ENCODE results near the gene RAD54L2. TPM values are rescaled to one million over a fixed set of nuclear protein-coding genes. Genes with fewer than 3 reads are reported as not detected.
"Not testable (repeated sequence)": the region's sequence is repeated elsewhere in the genome, so short reads cannot be mapped to it uniquely, and the experiment has no call there.

The RAD54L2 gene
- total and polyA plus RNA-seq, 9 donors, result 5.8 to 32.5 (median 23.0) TPM

DNA sequence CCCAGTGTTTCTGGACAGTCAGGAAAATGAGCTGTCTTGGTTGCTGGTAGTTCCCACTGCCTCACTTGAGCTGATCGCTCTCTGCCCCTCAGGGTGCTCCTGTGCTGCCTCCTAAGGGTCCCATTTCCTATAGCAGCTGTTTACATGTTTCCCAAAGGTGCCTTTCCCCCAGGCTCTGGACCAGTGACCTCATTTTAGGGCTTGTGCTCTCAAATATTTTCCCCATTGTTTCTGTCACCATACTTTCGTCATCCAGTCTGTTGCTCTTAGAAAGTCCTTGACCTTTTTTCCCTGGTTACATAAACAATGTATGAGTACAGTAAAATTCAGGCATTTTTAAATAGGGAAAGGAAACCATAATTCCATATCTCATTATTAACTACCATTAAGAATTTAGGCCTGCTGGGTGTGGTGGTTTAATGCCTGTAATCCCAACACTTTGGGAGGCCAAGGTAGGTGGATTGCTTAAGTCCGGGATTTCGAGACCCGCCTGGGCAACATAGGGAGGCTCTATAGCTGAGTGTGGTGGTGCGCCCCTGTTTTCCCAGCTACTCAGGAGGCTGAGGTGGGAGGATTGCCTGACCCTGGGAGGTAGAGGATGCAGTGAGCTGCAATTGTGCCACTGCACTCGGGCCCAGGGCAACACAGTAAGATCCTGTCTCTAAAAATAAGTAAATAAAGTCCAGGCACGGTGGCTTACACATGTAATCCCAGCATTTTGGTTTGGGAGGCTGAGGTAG is 11.7 kb downstream of the RAD54L2 start:
- H3K9me3 ChIP-seq, result no peaks in the 10 kb centered on the region
- 79 to 87% (median 82%) methylated on average over 8 of the region's 8 CpGs for whole genome bisulfite sequencing, 3 donors
- no peak for DNase-seq

GRCh38 chr3:51557993-51558392 is 19.5 kb downstream of the RAD54L2 start:
- Histone ChIP-seq H3K36me3 (no peaks in the 10 kb centered on the region), H3K27me3 (no peaks in the 10 kb centered on the region), H3K9me3 (no peaks in the 10 kb centered on the region), H3K4me1 (ENCODE audit: insufficient read depth) (peaks cover 12% of the 10 kb centered on the region), H3K27ac (no peak overlapping the region), H3K4me3 (no peak overlapping the region)
- intact Hi-C loops (cut with DNase I), result no loop called here
- 76 to 85% (median 78%) methylated on average over 5 of the region's 5 CpGs for WGBS, 3 donors
- no peak for DNase-seq
- TF ChIP-seq POLR2A (IDR thresholded peaks at IDR 0.05), result no peak
- no peak for TF ChIP-seq CTCF (IDR thresholded peaks at IDR 0.05)
- TF ChIP-seq EP300 (IDR thresholded peaks at IDR 0.05), result no peak

More for the DNA sequence above, 11.7 kb downstream of the RAD54L2 start:
- H3K27ac ChIP-seq, result no peak overlapping the region
- no peaks in the 10 kb centered on the region for H3K36me3 ChIP-seq
- intact Hi-C loops (cut with DNase I), result no loop called here
- TF ChIP-seq CTCF (IDR thresholded peaks at IDR 0.05), result no peak
- TF ChIP-seq POLR2A (IDR thresholded peaks at IDR 0.05), result no peak
- TF ChIP-seq EP300 (IDR thresholded peaks at IDR 0.05), result no peak
- H3K4me1 ChIP-seq (ENCODE audit: insufficient read depth), result peaks cover 5% of the 10 kb centered on the region
- H3K27me3 ChIP-seq, result no peaks in the 10 kb centered on the region
- H3K4me3 ChIP-seq, result no peak overlapping the region

DNA sequence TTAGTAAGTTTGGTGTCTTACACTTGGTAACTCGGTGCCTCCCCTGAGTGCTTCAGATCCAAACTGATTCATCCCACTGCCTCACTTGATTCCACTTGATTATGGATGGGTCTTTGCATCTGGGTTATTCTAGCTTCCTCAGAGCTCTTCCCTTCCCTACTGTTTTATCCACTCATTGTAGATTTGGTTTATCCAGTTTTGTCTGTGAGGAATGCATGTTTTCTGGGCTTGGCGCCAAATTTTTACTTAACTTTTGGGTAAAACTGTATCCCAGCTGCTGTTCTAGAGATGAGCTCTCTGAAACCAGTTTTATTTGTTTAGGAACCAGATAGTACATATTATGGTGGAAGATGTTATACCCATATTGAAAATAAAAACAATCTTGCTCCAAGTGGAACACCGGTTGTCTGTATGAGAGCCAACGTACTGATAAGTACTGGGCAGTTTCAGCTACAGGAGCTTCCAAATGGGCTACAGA is 20.9 kb downstream of the RAD54L2 start:
- WGBS, 3 donors, result 8 to 10% (median 9%) methylated on average over 4 of the region's 4 CpGs
- Histone ChIP-seq H3K9me3 (no peaks in the 10 kb centered on the region), H3K27ac (no peak overlapping the region), H3K27me3 (no peaks in the 10 kb centered on the region), H3K36me3 (no peaks in the 10 kb centered on the region), H3K4me3 (no peak overlapping the region), H3K4me1 (ENCODE audit: insufficient read depth) (peaks cover 12% of the 10 kb centered on the region)
- DNase-seq, result peak in 4 of 5 donors; percentile 29 to 60 (median 48)
- TF ChIP-seq POLR2A (IDR thresholded peaks at IDR 0.05) (no peak), CTCF (IDR thresholded peaks at IDR 0.05) (no peak), EP300 (IDR thresholded peaks at IDR 0.05) (no peak)
- intact Hi-C loops (cut with DNase I), result no loop called here

GRCh38 chr3:51559961-51560360 is 21.4 kb downstream of the RAD54L2 start:
- Histone ChIP-seq H3K4me3 (no peak overlapping the region), H3K27ac (no peak overlapping the region), H3K36me3 (no peaks in the 10 kb centered on the region), H3K4me1 (ENCODE audit: insufficient read depth) (peaks cover 12% of the 10 kb centered on the region), H3K27me3 (no peaks in the 10 kb centered on the region), H3K9me3 (no peaks in the 10 kb centered on the region)
- intact Hi-C loops (cut with DNase I), result no loop called here
- DNase-seq, result no peak
- TF ChIP-seq EP300 (IDR thresholded peaks at IDR 0.05), result no peak
- no peak for TF ChIP-seq CTCF (IDR thresholded peaks at IDR 0.05)
- TF ChIP-seq POLR2A (IDR thresholded peaks at IDR 0.05), result no peak

- H3K4me3 ChIP-seq; DNase-seq; H3K27ac ChIP-seq; H3K9me3 ChIP-seq; H3K27me3 ChIP-seq; H3K36me3 ChIP-seq; intact Hi-C loops (cut with DNase I): not testable (repeated sequence)
- 98 to 99% (median 99%) methylated on average over 4 of the region's 4 CpGs for WGBS, 3 donors
- peaks cover 12% of the 10 kb centered on the region for H3K4me1 ChIP-seq (ENCODE audit: insufficient read depth)
Measured at GRCh38 chr3:51562403-51562802, 23.9 kb downstream of the RAD54L2 start.
